Gastrocnemius medialis (tissue), 4 donors: ENCODE measurements around the gene COL27A1.

ENCODE experiments used
- CTCF ChIP-seq, 5 experiments: fragments of 450-650 bp in 3 of 5; fragments of 200-600 bp in 2 of 5; sonication (generic) in 2 of 5; IDR thresholded peaks in 4 of 5; conservative IDR thresholded peaks in 1 of 5; 1 replicate in 4 of 5; 2 replicates in 1 of 5; pipeline ENCODE4 v1.5.1; 2016 to 2019; ENCODE audit warnings: antibody characterized with exemption in 5 of 5, mild to moderate bottlenecking in 3 of 5, moderate library complexity in 3 of 5
- POLR2A ChIP-seq, 2 donors: fragments of 450-650 bp; IDR thresholded peaks; one replicate each; pipeline ENCODE4 v1.6.1; 2017; ENCODE audit warnings: antibody characterized with exemption in 2 of 2, mild to moderate bottlenecking in 2 of 2, moderate library complexity in 2 of 2

- TF ChIP-seq CTCF (IDR thresholded peaks at IDR 0.05 in 4 of 5, conservative IDR thresholded peaks at IDR 0.05 in 1 of 5) = no peak
- no peak for TF ChIP-seq POLR2A (IDR thresholded peaks at IDR 0.05)
Measured at GRCh38 chr9:114311571-114312512, 156.5 kb downstream of the COL27A1 start.
